ENCODE data around the gene MCOLN1. TPM values are rescaled to one million over a fixed set of nuclear protein-coding genes. Genes with fewer than 3 reads are reported as not detected.
A peak's percentile ranks its signal among the peaks of the same experiment; 100 is the strongest.

MCOLN1 gene
- total and polyA plus RNA-seq, 2 of the 8 experiments (the other 6 are each of a cell fraction or from before 2014, with no cell fraction given), result 19.1 to 40.0 TPM

DNA sequence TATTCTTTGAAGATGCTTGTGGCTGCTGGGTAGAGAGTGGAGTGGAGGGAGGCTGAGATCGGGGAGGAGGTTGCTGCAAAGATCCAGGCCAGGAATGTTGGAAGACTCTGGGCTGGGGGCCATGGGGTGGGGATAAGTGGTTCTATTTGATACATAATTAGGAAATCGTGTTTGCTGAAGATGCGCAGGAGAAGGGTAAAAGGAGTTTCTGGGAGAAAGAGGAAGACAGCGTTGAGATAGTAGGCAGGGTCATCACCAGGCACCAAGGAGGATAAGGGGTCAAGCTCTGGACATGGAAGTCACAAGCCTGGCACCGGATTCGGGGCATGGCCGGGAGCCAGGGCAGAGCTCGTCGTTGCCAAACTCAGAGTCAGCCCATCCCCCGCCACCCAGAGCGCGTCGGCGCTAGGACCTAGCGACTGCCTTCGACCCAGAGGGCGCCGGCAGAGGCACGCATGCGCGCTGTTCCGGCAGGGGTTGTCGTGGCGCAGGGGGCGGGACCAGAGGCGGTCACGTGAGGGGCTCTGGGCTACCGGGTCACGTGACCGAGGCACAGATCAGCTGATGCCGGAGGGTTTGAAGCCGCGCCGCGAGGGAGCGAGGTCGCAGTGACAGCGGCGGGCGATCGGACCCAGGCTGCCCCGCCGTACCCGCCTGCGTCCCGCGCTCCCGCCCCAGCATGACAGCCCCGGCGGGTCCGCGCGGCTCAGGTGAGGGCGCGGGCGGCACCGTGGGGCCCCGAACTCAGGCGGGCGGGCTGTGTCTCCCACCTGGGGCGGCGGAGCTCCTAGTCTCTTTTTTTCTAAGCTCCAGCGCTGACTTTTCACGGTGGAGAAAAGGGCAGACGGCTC is at the start of gene MCOLN1 (continued):
- TF ChIP-seq, protein P1, sequence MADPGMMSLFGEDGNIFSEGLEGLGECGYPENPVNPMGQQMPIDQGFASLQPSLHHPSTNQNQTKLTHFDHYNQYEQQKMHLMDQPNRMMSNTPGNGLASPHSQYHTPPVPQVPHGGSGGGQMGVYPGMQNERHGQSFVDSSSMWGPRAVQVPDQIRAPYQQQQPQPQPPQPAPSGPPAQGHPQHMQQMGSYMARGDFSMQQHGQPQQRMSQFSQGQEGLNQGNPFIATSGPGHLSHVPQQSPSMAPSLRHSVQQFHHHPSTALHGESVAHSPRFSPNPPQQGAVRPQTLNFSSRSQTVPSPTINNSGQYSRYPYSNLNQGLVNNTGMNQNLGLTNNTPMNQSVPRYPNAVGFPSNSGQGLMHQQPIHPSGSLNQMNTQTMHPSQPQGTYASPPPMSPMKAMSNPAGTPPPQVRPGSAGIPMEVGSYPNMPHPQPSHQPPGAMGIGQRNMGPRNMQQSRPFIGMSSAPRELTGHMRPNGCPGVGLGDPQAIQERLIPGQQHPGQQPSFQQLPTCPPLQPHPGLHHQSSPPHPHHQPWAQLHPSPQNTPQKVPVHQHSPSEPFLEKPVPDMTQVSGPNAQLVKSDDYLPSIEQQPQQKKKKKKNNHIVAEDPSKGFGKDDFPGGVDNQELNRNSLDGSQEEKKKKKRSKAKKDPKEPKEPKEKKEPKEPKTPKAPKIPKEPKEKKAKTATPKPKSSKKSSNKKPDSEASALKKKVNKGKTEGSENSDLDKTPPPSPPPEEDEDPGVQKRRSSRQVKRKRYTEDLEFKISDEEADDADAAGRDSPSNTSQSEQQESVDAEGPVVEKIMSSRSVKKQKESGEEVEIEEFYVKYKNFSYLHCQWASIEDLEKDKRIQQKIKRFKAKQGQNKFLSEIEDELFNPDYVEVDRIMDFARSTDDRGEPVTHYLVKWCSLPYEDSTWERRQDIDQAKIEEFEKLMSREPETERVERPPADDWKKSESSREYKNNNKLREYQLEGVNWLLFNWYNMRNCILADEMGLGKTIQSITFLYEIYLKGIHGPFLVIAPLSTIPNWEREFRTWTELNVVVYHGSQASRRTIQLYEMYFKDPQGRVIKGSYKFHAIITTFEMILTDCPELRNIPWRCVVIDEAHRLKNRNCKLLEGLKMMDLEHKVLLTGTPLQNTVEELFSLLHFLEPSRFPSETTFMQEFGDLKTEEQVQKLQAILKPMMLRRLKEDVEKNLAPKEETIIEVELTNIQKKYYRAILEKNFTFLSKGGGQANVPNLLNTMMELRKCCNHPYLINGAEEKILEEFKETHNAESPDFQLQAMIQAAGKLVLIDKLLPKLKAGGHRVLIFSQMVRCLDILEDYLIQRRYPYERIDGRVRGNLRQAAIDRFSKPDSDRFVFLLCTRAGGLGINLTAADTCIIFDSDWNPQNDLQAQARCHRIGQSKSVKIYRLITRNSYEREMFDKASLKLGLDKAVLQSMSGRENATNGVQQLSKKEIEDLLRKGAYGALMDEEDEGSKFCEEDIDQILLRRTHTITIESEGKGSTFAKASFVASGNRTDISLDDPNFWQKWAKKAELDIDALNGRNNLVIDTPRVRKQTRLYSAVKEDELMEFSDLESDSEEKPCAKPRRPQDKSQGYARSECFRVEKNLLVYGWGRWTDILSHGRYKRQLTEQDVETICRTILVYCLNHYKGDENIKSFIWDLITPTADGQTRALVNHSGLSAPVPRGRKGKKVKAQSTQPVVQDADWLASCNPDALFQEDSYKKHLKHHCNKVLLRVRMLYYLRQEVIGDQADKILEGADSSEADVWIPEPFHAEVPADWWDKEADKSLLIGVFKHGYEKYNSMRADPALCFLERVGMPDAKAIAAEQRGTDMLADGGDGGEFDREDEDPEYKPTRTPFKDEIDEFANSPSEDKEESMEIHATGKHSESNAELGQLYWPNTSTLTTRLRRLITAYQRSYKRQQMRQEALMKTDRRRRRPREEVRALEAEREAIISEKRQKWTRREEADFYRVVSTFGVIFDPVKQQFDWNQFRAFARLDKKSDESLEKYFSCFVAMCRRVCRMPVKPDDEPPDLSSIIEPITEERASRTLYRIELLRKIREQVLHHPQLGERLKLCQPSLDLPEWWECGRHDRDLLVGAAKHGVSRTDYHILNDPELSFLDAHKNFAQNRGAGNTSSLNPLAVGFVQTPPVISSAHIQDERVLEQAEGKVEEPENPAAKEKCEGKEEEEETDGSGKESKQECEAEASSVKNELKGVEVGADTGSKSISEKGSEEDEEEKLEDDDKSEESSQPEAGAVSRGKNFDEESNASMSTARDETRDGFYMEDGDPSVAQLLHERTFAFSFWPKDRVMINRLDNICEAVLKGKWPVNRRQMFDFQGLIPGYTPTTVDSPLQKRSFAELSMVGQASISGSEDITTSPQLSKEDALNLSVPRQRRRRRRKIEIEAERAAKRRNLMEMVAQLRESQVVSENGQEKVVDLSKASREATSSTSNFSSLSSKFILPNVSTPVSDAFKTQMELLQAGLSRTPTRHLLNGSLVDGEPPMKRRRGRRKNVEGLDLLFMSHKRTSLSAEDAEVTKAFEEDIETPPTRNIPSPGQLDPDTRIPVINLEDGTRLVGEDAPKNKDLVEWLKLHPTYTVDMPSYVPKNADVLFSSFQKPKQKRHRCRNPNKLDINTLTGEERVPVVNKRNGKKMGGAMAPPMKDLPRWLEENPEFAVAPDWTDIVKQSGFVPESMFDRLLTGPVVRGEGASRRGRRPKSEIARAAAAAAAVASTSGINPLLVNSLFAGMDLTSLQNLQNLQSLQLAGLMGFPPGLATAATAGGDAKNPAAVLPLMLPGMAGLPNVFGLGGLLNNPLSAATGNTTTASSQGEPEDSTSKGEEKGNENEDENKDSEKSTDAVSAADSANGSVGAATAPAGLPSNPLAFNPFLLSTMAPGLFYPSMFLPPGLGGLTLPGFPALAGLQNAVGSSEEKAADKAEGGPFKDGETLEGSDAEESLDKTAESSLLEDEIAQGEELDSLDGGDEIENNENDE (IDR thresholded peaks at IDR 0.05; ENCODE audit: insufficient replicate concordance, low read length), result no peak
- TF ChIP-seq PHF8 (conservative IDR thresholded peaks at IDR 0.05; ENCODE audit: low read depth, low read length), result peak; percentile 55; the same call in 1 of the 2 replicates
- TF ChIP-seq POLR2AphosphoS5 (IDR thresholded peaks at IDR 0.05; ENCODE audit: low read depth, low read length), result 0 out of 2 replicates have a peak, but pooled peaks have one; percentile 51
- no peak for TF ChIP-seq JUND (IDR thresholded peaks at IDR 0.05; ENCODE audit: low read length)
- TF ChIP-seq POLR2A (IDR thresholded peaks at IDR 0.05; ENCODE audit: control extremely low read depth in 1 of 2, low read depth in 2 of 2, low read length in 2 of 2), result peak in 1 of 2 experiments; percentile 48; a peak in 1 of 3 replicates
- TF ChIP-seq RAD21 (IDR thresholded peaks at IDR 0.05 in 1 of 2, conservative IDR thresholded peaks at IDR 0.05 in 1 of 2; ENCODE audit: low read depth in 2 of 2, low read length in 2 of 2), result peak in 1 of 2 experiments; percentile 28; a peak in 2 of 4 replicates
- TF ChIP-seq YY1 (IDR thresholded peaks at IDR 0.05; ENCODE audit: low read depth, low read length), result peak; percentile 59; the same call in 1 of the 2 replicates
- TF ChIP-seq CHD1 (IDR thresholded peaks at IDR 0.05; ENCODE audit: low read depth, low read length), result no peak
- TF ChIP-seq GABPA (IDR thresholded peaks at IDR 0.05; ENCODE audit: borderline replicate concordance, insufficient read depth, low read length), result peak; percentile 41; the same call in 1 of the 2 replicates
